Liver (tissue), 3 donors: ENCODE measurements around the gene MSL1.

ENCODE experiments used
- EGR1 ChIP-seq, 2 donors: IDR thresholded peaks; 2 replicates each; pipeline ENCODE4 v1.6.1; 2016 to 2018; ENCODE audit warnings: antibody characterized with exemption in 2 of 2, low read depth in 2 of 2
- FOXA1 ChIP-seq: IDR thresholded peaks from 2 replicates; pipeline ENCODE4 v1.6.1; 2016; ENCODE audit warnings: antibody characterized with exemption
- GABPA ChIP-seq, 2 donors: IDR thresholded peaks in 1 of 2; conservative IDR thresholded peaks in 1 of 2; 2 replicates each; pipeline ENCODE4 v1.6.1; 2016; ENCODE audit warnings: antibody characterized with exemption in 2 of 2, mild to moderate bottlenecking in 1 of 2, moderate library complexity in 1 of 2
- HNF4A ChIP-seq, 2 donors: conservative IDR thresholded peaks; 2 replicates each; pipeline ENCODE4 v1.6.1; 2016; ENCODE audit warnings: antibody characterized with exemption in 2 of 2, mild to moderate bottlenecking in 2 of 2
- JUND ChIP-seq, 2 donors: IDR thresholded peaks; 2 replicates each; pipeline ENCODE4 v1.6.1; 2016; ENCODE audit warnings: antibody characterized with exemption in 2 of 2
- NR2F2 ChIP-seq: IDR thresholded peaks from 2 replicates; pipeline ENCODE4 v1.6.1; 2016; ENCODE audit warnings: antibody characterized with exemption
- RXRA ChIP-seq, 2 donors: IDR thresholded peaks; 2 replicates each; pipeline ENCODE4 v1.6.1; 2017 to 2018; ENCODE audit warnings: antibody characterized with exemption in 2 of 2, mild to moderate bottlenecking in 1 of 2
- SP1 ChIP-seq: IDR thresholded peaks from 2 replicates; pipeline ENCODE4 v1.6.1; 2018; ENCODE audit warnings: antibody characterized with exemption, mild to moderate bottlenecking
- TAF1 ChIP-seq: conservative IDR thresholded peaks from 2 replicates; pipeline ENCODE4 v1.6.1; 2016; ENCODE audit warnings: antibody characterized with exemption, mild to moderate bottlenecking
- YY1 ChIP-seq: IDR thresholded peaks from 2 replicates; pipeline ENCODE4 v1.6.1; 2016; ENCODE audit warnings: antibody characterized with exemption, mild to moderate bottlenecking
- TF ChIP-seq, protein P1 (sequence below): fragments of 150-350 bp; IDR thresholded peaks from 2 replicates; pipeline ENCODE4 v1.5.1; 2017; ENCODE audit warnings: improper control_type of control experiment, low read depth, low read length; ENCODE audit not compliant: missing input control
- TF ChIP-seq, protein P2 (sequence below): IDR thresholded peaks from 2 replicates; pipeline ENCODE4 v1.6.1; 2016; ENCODE audit warnings: antibody characterized with exemption
- TF ChIP-seq, protein P3 (sequence below): IDR thresholded peaks from 2 replicates; pipeline ENCODE4 v1.6.1; 2016; ENCODE audit warnings: antibody characterized with exemption
- TF ChIP-seq, protein P4 (sequence below): IDR thresholded peaks from 2 replicates; pipeline ENCODE4 v1.6.1; 2016; ENCODE audit warnings: antibody characterized with exemption
- donor health status: healthy.
- donor health status: healthy.

DNA sequence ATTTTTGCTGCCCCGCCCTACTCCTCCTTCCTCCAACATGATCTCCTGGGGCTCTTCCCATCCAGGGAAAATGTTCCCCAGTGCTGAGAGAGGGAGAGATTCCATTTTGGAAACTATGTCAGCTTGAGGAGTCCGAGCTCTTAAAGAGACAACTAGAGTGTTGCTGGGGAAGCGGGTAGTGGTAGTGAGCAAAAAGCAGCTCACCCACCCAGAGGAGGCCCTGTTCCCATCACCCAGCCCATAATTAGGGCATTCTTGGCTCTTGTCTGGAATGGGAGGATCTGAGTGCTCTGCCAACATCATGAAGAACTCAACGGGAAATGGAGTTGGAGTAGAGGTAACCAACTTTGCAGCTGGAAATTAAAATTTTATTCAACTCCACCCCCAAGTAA lies 9.1 kb upstream of the MSL1 start:
- TF ChIP-seq GABPA (IDR thresholded peaks at IDR 0.05 in 1 of 2, conservative IDR thresholded peaks at IDR 0.05 in 1 of 2) = no peak
- TF ChIP-seq, protein P1, sequence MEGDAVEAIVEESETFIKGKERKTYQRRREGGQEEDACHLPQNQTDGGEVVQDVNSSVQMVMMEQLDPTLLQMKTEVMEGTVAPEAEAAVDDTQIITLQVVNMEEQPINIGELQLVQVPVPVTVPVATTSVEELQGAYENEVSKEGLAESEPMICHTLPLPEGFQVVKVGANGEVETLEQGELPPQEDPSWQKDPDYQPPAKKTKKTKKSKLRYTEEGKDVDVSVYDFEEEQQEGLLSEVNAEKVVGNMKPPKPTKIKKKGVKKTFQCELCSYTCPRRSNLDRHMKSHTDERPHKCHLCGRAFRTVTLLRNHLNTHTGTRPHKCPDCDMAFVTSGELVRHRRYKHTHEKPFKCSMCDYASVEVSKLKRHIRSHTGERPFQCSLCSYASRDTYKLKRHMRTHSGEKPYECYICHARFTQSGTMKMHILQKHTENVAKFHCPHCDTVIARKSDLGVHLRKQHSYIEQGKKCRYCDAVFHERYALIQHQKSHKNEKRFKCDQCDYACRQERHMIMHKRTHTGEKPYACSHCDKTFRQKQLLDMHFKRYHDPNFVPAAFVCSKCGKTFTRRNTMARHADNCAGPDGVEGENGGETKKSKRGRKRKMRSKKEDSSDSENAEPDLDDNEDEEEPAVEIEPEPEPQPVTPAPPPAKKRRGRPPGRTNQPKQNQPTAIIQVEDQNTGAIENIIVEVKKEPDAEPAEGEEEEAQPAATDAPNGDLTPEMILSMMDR = no peak
- no peak for TF ChIP-seq FOXA1
- TF ChIP-seq JUND (IDR thresholded peaks at IDR 0.05) = no peak
- TF ChIP-seq, protein P2, sequence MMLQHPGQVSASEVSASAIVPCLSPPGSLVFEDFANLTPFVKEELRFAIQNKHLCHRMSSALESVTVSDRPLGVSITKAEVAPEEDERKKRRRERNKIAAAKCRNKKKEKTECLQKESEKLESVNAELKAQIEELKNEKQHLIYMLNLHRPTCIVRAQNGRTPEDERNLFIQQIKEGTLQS = no peak
- TF ChIP-seq, protein P3, sequence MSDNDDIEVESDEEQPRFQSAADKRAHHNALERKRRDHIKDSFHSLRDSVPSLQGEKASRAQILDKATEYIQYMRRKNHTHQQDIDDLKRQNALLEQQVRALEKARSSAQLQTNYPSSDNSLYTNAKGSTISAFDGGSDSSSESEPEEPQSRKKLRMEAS = no peak
- TF ChIP-seq EGR1 (IDR thresholded peaks at IDR 0.05; ENCODE audit: low read depth in 2 of 2) = no peak
- TF ChIP-seq RXRA (IDR thresholded peaks at IDR 0.05) = no peak
- no peak for TF ChIP-seq NR2F2
- no peak for TF ChIP-seq TAF1
- no peak for TF ChIP-seq HNF4A (conservative IDR thresholded peaks at IDR 0.05)
- TF ChIP-seq YY1 = no peak
- TF ChIP-seq, protein P4, sequence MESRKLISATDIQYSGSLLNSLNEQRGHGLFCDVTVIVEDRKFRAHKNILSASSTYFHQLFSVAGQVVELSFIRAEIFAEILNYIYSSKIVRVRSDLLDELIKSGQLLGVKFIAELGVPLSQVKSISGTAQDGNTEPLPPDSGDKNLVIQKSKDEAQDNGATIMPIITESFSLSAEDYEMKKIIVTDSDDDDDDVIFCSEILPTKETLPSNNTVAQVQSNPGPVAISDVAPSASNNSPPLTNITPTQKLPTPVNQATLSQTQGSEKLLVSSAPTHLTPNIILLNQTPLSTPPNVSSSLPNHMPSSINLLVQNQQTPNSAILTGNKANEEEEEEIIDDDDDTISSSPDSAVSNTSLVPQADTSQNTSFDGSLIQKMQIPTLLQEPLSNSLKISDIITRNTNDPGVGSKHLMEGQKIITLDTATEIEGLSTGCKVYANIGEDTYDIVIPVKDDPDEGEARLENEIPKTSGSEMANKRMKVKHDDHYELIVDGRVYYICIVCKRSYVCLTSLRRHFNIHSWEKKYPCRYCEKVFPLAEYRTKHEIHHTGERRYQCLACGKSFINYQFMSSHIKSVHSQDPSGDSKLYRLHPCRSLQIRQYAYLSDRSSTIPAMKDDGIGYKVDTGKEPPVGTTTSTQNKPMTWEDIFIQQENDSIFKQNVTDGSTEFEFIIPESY = no peak
- no peak for TF ChIP-seq SP1
